IPS-18a (cell line): ENCODE measurements around the gene ADRA2C.

Source experiments
- H3K27ac ChIP-seq: one replicate; pipeline ENCODE4 v1.5.1; 2013; ENCODE audit warnings: low read length
- H3K27me3 ChIP-seq: one replicate; pipeline ENCODE4 v1.6.1; 2013; ENCODE audit warnings: mild to moderate bottlenecking, low read length; ENCODE audit not compliant: control insufficient read depth, insufficient read depth
- H3K36me3 ChIP-seq: one replicate; pipeline ENCODE4 v1.6.1; 2013; ENCODE audit warnings: low read depth, low read length; ENCODE audit not compliant: control insufficient read depth
- H3K4me1 ChIP-seq: one replicate; pipeline ENCODE4 v1.6.1; 2013; ENCODE audit warnings: low read depth, low read length; ENCODE audit not compliant: control insufficient read depth
- H3K4me3 ChIP-seq: one replicate; pipeline ENCODE4 v1.5.1; 2013; ENCODE audit warnings: low read length
- H3K9ac ChIP-seq: one replicate; pipeline ENCODE4 v1.6.1; 2013; ENCODE audit warnings: mild to moderate bottlenecking, low read length, moderate library complexity
- H3K9me3 ChIP-seq: one replicate; pipeline ENCODE4 v1.6.1; 2013; ENCODE audit warnings: low read depth, low read length; ENCODE audit not compliant: control insufficient read depth

ADRA2C gene

GRCh38 chr4:3807311-3807710 lies 41.1 kb downstream of the ADRA2C start:
- peaks cover 7% of the 10 kb centered on the region for H3K27me3 ChIP-seq
- no peaks in the 10 kb centered on the region for H3K36me3 ChIP-seq
- no peak overlapping the region for H3K4me3 ChIP-seq
- H3K9me3 ChIP-seq = no peaks in the 10 kb centered on the region
- H3K27ac ChIP-seq = no peak overlapping the region
- peaks cover 20% of the 10 kb centered on the region for H3K4me1 ChIP-seq
- H3K9ac ChIP-seq = no peak overlapping the region

DNA sequence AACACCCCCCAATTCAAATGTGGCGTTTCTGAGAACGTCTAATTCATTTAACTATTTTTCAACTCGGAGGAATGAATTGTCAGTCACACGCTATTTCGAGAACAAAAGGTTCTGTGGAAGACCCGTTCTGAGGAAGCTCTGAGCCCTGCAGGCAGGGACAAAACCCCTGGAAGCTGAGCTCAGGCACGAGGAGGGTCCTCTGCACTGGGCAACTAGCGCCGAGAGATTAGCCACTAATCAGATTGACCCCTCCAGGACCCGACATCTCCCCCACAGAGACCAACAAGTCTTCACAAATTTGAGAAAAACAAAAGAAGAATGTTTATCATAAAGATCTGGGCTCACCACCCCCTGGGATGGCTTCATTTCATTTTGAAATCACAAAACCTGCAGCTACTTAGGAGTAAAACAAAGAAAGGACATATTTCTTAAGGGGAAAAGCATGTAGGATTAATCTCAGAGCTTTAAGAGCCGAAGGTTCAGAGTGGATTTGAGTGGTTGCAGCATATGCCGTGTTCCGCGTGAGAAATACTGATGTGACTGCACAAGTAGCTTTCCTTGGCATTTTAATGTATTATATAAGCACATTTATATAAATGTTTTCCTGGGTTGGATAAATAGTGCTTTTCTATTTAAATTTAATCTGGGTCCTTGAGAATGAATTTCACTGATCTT lies 41.8 kb downstream of the ADRA2C start:
- H3K9ac ChIP-seq = no peak overlapping the region
- no peaks in the 10 kb centered on the region for H3K36me3 ChIP-seq
- H3K9me3 ChIP-seq = no peaks in the 10 kb centered on the region
- H3K4me1 ChIP-seq = peaks cover 13% of the 10 kb centered on the region
- H3K27ac ChIP-seq = no peak overlapping the region
- peaks cover 7% of the 10 kb centered on the region for H3K27me3 ChIP-seq
- H3K4me3 ChIP-seq = no peak overlapping the region

DNA sequence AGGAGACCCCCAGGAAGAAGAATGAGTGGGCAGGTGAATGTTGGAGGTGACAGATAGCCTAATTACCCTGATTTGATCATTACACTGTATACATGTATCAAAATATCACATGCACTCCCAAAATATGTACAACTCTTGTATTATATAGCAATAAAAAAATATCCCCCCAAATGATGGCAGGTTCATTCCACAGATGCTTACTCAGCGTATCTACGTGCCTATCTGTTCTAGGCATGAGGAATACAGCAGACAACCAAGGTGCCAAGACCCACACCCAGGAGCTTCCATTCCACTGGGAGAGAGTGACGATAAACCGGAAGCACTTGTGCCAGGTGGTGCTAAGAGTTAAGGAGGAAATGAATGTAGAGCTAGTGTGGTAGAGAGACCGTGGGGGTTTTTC lies 42.4 kb downstream of the ADRA2C start:
- no peaks in the 10 kb centered on the region for H3K36me3 ChIP-seq
- H3K9ac ChIP-seq = no peak overlapping the region
- peaks cover 11% of the 10 kb centered on the region for H3K4me1 ChIP-seq
- H3K27ac ChIP-seq = no peak overlapping the region
- H3K4me3 ChIP-seq = no peak overlapping the region
- peaks cover 7% of the 10 kb centered on the region for H3K27me3 ChIP-seq
- H3K9me3 ChIP-seq = no peaks in the 10 kb centered on the region

- Histone ChIP-seq H3K36me3 (no peaks in the 10 kb centered on the region), H3K27me3 (peaks cover 7% of the 10 kb centered on the region), H3K4me3 (no peak overlapping the region), H3K9ac (no peak overlapping the region), H3K27ac (no peak overlapping the region), H3K9me3 (no peaks in the 10 kb centered on the region), H3K4me1 (peaks cover 11% of the 10 kb centered on the region)
Measured at GRCh38 chr4:3809028-3809427, 42.8 kb downstream of the ADRA2C start.

- Histone ChIP-seq H3K36me3 (no peaks in the 10 kb centered on the region), H3K27me3 (peaks cover 7% of the 10 kb centered on the region), H3K27ac (no peak overlapping the region)
Measured at GRCh38 chr4:3809451-3810110, 43.4 kb downstream of the ADRA2C start.

GRCh38 chr4:3810111-3810680 lies 44.0 kb downstream of the ADRA2C start:
- Histone ChIP-seq H3K4me3 (no peak overlapping the region), H3K9me3 (no peaks in the 10 kb centered on the region), H3K27ac (no peak overlapping the region), H3K36me3 (no peaks in the 10 kb centered on the region), H3K27me3 (peaks cover 7% of the 10 kb centered on the region), H3K4me1 (peaks cover 11% of the 10 kb centered on the region), H3K9ac (no peak overlapping the region)

More at GRCh38 chr4:3809451-3810110, 43.4 kb downstream of the ADRA2C start:
- peaks cover 11% of the 10 kb centered on the region for H3K4me1 ChIP-seq
- H3K9ac ChIP-seq = no peak overlapping the region
- no peaks in the 10 kb centered on the region for H3K9me3 ChIP-seq
- no peak overlapping the region for H3K4me3 ChIP-seq

DNA sequence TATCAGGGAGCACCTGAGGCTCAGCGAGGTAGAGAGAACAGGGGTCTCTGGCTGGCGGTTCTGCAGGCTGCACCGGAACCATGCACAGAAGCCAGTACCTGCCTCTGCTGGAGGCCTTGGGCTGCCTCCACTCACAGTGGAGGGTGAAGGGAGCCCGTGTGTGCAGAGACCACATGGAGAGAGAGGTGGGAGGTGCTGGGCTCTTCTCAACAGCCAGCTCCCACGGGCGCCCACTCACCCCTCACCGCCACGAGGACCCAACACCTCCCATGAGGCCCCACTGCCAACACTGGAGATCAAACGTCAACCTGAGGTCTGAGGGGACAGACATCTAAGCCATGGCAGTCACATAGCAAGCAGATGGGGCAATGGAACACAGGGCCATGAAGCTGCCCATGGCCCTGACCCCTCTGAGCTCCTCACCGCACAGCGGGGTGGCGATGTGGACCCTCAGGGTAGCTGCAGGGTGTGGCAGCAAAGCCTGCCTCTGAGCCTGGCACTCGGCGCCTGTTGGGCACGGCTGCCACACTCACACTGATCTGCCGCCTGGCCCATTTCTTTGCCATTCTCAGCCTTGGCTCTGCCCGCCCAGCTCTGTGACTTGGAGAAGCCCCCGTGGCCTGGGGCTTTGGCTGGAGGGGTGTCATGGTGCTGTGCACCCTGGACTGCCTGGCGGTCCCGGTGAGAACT lies 44.8 kb downstream of the ADRA2C start:
- Histone ChIP-seq H3K4me1 (peaks cover 11% of the 10 kb centered on the region), H3K9ac (no peak overlapping the region), H3K9me3 (no peaks in the 10 kb centered on the region), H3K27me3 (peaks cover 7% of the 10 kb centered on the region), H3K36me3 (no peaks in the 10 kb centered on the region), H3K4me3 (no peak overlapping the region), H3K27ac (no peak overlapping the region)

DNA sequence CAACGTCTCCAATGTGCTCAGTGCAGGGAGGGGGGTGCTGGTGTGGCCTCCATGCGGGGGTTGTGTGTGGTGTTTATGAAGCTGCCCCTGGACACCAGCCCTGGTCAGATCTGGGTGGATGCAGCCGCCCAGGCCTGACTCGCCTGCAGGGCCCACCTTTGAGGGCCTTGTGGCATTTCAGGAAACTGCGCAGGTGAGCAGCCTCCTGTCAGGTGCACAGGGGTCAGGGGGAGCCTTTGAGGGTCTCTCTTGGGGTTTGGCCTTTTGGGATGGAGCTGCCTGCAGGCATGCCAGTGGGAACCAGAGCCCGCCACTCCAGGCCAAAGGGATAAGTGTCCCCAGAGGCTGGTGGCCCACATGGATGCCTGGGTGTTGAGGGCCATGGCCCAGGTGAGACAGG lies 45.4 kb downstream of the ADRA2C start:
- peaks cover 7% of the 10 kb centered on the region for H3K27me3 ChIP-seq
- H3K9ac ChIP-seq = no peak overlapping the region
- no peaks in the 10 kb centered on the region for H3K36me3 ChIP-seq
- no peaks in the 10 kb centered on the region for H3K9me3 ChIP-seq
- no peak overlapping the region for H3K4me3 ChIP-seq
- H3K27ac ChIP-seq = no peak overlapping the region
- H3K4me1 ChIP-seq = peaks cover 11% of the 10 kb centered on the region

- no peak overlapping the region for H3K9ac ChIP-seq
Measured at GRCh38 chr4:3812211-3812934, 46.2 kb downstream of the ADRA2C start.

DNA sequence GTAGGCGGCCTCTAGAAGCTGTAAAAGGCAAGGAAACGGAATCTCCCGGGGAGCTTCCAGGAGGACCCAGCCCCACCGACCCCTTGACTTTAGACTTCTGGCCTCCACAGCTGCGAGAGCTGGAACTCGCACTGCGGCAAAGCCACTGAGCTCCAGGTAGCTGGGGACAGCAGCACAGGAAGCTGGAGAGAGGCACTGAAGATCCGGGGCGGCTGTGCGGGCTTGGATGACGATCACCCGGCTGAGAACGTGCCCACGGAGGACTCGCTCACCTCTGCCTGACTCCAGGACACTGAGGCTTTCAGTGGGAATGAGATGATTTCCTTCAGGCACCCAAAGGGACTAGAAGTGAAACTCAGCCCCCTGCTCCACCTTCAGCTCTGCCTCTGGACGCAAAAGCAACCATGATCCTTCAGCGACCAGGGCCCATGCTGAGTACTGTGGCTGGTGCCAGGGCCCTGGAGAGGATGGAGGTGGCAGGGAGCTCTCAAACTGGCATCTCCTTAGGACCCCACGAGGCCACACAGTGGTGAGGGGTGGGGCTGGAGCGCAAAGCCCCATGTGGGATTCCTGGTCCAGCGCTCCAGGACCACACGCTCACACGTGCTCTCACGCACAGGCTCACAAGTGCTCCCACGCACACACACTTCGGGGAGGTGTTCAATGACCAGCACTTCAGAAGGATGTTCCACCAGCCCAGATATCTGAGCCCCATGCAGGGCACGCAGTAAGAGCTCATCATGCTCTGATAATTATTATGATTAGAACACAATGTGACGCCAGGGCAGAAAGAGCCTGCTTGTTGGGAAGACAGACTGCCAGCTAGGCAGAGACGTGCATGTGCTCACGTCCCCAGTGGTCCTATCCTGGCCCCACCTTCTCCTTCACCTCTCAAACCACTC lies 47.2 kb downstream of the ADRA2C start:
- H3K27me3 ChIP-seq = peaks cover 3% of the 10 kb centered on the region
- H3K4me3 ChIP-seq = no peak overlapping the region
- H3K9me3 ChIP-seq = no peaks in the 10 kb centered on the region
- no peaks in the 10 kb centered on the region for H3K36me3 ChIP-seq
- no peak overlapping the region for H3K27ac ChIP-seq
- H3K9ac ChIP-seq = no peak overlapping the region
- H3K4me1 ChIP-seq = no peaks in the 10 kb centered on the region

More at GRCh38 chr4:3812211-3812934, 46.2 kb downstream of the ADRA2C start:
- H3K27ac ChIP-seq = no peak overlapping the region
- H3K4me3 ChIP-seq = no peak overlapping the region
- no peaks in the 10 kb centered on the region for H3K9me3 ChIP-seq
- peaks cover 10% of the 10 kb centered on the region for H3K4me1 ChIP-seq
- H3K27me3 ChIP-seq = peaks cover 7% of the 10 kb centered on the region
- H3K36me3 ChIP-seq = no peaks in the 10 kb centered on the region
